Astrocyte (in vitro differentiated cells and primary cell): ENCODE measurements around the gene PCSK1. TPM values are rescaled to one million over a fixed set of nuclear protein-coding genes. Genes with fewer than 3 reads are reported as not detected.

Experiments
- DNase-seq: peaks from one replicate; pipeline ENCODE4 v3.0.0-alpha.2; 2010; ENCODE audit warnings: low read depth
- FAIRE-seq: peaks from 2 replicates; lab custom pipeline; 2011; peaks lifted over from hg19 to GRCh38; lab: Jason Lieb, UNC
- H2AFZ ChIP-seq: 2 replicates; pipeline ENCODE4 v1.6.0; 2012; ENCODE audit warnings: low read depth, low read length, inconsistent platforms
- H3K27ac ChIP-seq: 2 replicates; pipeline ENCODE4 v1.5.1; 2011; ENCODE audit warnings: low read depth, low read length, inconsistent platforms
- H3K27me3 ChIP-seq: 2 replicates; pipeline ENCODE4 v1.6.0; 2011; ENCODE audit warnings: low read length, inconsistent platforms; ENCODE audit not compliant: insufficient read depth
- H3K36me3 ChIP-seq: 2 replicates; pipeline ENCODE4 v1.5.1; 2011; ENCODE audit warnings: low read length, inconsistent platforms; ENCODE audit not compliant: insufficient read depth
- H3K4me1 ChIP-seq: 2 replicates; pipeline ENCODE4 v1.5.1; 2011; ENCODE audit warnings: low read length, inconsistent platforms; ENCODE audit not compliant: insufficient read depth
- H3K4me2 ChIP-seq: 2 replicates; pipeline ENCODE4 v1.6.0; 2012; ENCODE audit warnings: low read length, inconsistent platforms
- H3K4me3 ChIP-seq: 2 replicates; pipeline ENCODE4 v1.5.1; 2011; ENCODE audit warnings: low read depth, mild to moderate bottlenecking, low read length, inconsistent platforms; ENCODE audit not compliant: insufficient read depth
- H3K79me2 ChIP-seq: 2 replicates; pipeline ENCODE4 v1.6.0; 2012; ENCODE audit warnings: mild to moderate bottlenecking, low read length, inconsistent platforms; ENCODE audit not compliant: insufficient read depth
- H3K9ac ChIP-seq: 2 replicates; pipeline ENCODE4 v1.6.0; 2012; ENCODE audit warnings: mild to moderate bottlenecking, low read length, inconsistent platforms
- H3K9me3 ChIP-seq: 2 replicates; pipeline ENCODE4 v1.5.1; 2012; ENCODE audit warnings: low read depth, mild to moderate bottlenecking, low read length, inconsistent platforms; ENCODE audit not compliant: insufficient read depth
- H4K20me1 ChIP-seq: 2 replicates; pipeline ENCODE4 v1.6.0; 2012; ENCODE audit warnings: low read length, inconsistent platforms; ENCODE audit not compliant: insufficient read depth
- H3K27ac Mint-ChIP-seq: one replicate; pipeline ENCODE4 v1.8.0; 2021; ENCODE audit warnings: mild to moderate bottlenecking, mixed read lengths; ENCODE audit not compliant: unreplicated experiment
- H3K27me3 Mint-ChIP-seq: one replicate; pipeline ENCODE4 v1.8.0; 2021; ENCODE audit warnings: low read depth, mixed read lengths; ENCODE audit not compliant: unreplicated experiment
- H3K36me3 Mint-ChIP-seq: one replicate; pipeline ENCODE4 v1.8.0; 2021; ENCODE audit warnings: low read depth, mixed read lengths; ENCODE audit not compliant: unreplicated experiment
- H3K4me1 Mint-ChIP-seq: one replicate; pipeline ENCODE4 v1.8.0; 2021; ENCODE audit warnings: low read depth, mixed read lengths; ENCODE audit not compliant: unreplicated experiment
- H3K4me3 Mint-ChIP-seq: one replicate; pipeline ENCODE4 v1.8.0; 2021; ENCODE audit warnings: mild to moderate bottlenecking, moderate library complexity, mixed read lengths; ENCODE audit not compliant: unreplicated experiment
- H3K9me3 Mint-ChIP-seq: one replicate; pipeline ENCODE4 v1.8.0; 2021; ENCODE audit warnings: mild to moderate bottlenecking, mixed read lengths; ENCODE audit not compliant: unreplicated experiment
- CTCF ChIP-seq: IDR thresholded peaks from 2 replicates; pipeline ENCODE4 v1.5.1; 2011; ENCODE audit warnings: low read depth, mild to moderate bottlenecking, inconsistent platforms, low read length, moderate library complexity; ENCODE audit not compliant: insufficient read depth
- EZH2 ChIP-seq: IDR thresholded peaks from 2 replicates; pipeline ENCODE4 v1.6.1; 2012; ENCODE audit warnings: mild to moderate bottlenecking, low read length, inconsistent platforms; ENCODE audit not compliant: insufficient read depth
- total RNA-seq: library from RNA; stranded (reverse); gene quantifications from 2 replicates; pipeline ENCODE4 v1.2.1, GENCODE V29; 2021

Gene PCSK1
- total RNA-seq, 1 donor from 2014 or later: 0.18 TPM

GRCh38 chr5:96440185-96440538 is 7.1 kb upstream of the PCSK1 start:
- Mint-ChIP-seq H3K27me3 (peaks cover 20% of the 10 kb centered on the region), H3K36me3 (no peaks in the 10 kb centered on the region)
- no peaks in the 10 kb centered on the region for H3K36me3 ChIP-seq

DNA sequence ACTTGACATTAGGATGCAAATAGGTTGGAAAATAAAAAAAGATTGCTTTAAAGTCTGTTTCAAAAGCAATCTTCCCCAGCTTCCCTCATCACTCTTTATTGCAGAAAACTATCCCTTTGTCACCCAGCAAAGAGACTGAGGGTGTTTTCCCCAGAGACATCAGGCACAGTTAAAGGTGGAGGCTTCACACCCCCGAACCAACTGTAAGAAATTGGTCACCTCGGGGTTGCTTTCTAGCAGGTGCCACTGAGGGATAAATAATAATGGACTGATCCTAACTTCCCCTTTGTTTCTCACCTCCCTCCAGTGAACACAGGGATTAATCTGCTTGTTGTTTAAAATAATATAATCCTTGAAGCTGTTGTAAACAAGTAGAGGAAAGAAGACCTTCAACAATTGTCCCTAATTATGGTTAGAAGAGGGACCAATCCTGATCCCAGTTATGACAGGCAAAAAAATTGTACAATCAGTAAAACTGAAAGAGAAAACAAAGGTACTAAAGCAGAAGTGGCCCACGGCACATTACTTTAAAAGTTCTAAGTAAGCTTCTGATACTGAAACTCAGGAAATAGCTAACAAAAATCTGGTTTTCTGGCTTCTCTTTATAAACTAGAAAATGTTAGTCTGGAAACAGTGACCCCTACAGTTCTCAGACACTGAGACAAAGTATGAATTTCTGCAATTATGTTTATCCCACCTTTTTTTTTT is 6.6 kb upstream of the PCSK1 start:
- H3K9me3 ChIP-seq: no peaks in the 10 kb centered on the region
- H3K9ac ChIP-seq: no peak overlapping the region
- DNase-seq (no peak), FAIRE-seq (no peak)
- Mint-ChIP-seq H3K36me3 (no peaks in the 10 kb centered on the region), H3K27ac (no peak overlapping the region), H3K4me1 (no peaks in the 10 kb centered on the region), H3K9me3 (no peaks in the 10 kb centered on the region), H3K4me3 (no peak overlapping the region), H3K27me3 (peaks cover 25% of the 10 kb centered on the region)
- TF ChIP-seq EZH2 (no peak), CTCF (no peak)
- H3K27me3 ChIP-seq: peaks cover 25% of the 10 kb centered on the region
- no peak overlapping the region for H2AFZ ChIP-seq
- no peak overlapping the region for H3K4me3 ChIP-seq
- no peaks in the 10 kb centered on the region for H3K4me1 ChIP-seq
- H3K79me2 ChIP-seq: no peaks in the 10 kb centered on the region
- H3K36me3 ChIP-seq: no peaks in the 10 kb centered on the region
- H4K20me1 ChIP-seq: no peaks in the 10 kb centered on the region
- H3K4me2 ChIP-seq: no peak overlapping the region
- H3K27ac ChIP-seq: no peak overlapping the region

More at GRCh38 chr5:96440185-96440538, 7.1 kb upstream of the PCSK1 start:
- Mint-ChIP-seq H3K27ac (no peak overlapping the region), H3K4me3 (no peak overlapping the region), H3K4me1 (no peaks in the 10 kb centered on the region), H3K9me3 (no peaks in the 10 kb centered on the region)
- Histone ChIP-seq H3K27me3 (peaks cover 21% of the 10 kb centered on the region), H3K9me3 (no peaks in the 10 kb centered on the region), H3K9ac (no peak overlapping the region), H2AFZ (no peak overlapping the region), H4K20me1 (no peaks in the 10 kb centered on the region), H3K4me1 (no peaks in the 10 kb centered on the region), H3K79me2 (no peaks in the 10 kb centered on the region), H3K4me3 (no peak overlapping the region), H3K4me2 (no peak overlapping the region), H3K27ac (no peak overlapping the region)
- FAIRE-seq (no peak), DNase-seq (no peak)
- TF ChIP-seq EZH2: no peak
- no peak for TF ChIP-seq CTCF

DNA sequence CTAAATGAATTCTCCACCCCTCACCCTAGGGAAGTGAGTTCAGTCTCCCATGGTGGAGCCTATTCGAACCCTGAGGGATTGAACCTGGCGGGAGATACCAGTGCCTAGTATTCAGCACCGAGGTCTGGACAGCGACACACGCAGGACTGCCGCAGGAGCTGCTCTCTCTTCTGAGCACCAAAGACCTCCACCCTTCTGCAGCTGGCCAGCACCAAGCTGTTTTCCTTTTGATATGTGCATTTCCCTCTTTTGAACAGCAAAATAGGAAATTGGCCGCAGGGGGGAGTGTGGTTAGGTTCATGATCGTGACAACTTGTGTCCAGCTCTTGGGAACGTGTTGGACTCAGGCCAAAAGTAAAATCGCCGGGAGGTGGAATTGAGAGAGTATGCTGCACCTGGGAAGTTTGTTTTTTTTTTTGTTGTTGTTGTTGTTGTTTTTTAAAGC is 1.2 kb upstream of the PCSK1 start:
- no peaks in the 10 kb centered on the region for H3K36me3 Mint-ChIP-seq
- H3K79me2 ChIP-seq: no peaks in the 10 kb centered on the region
- H3K27ac ChIP-seq: no peak overlapping the region
- TF ChIP-seq EZH2: no peak
- no peak for TF ChIP-seq CTCF
- H3K9me3 Mint-ChIP-seq: no peaks in the 10 kb centered on the region
- H3K27me3 Mint-ChIP-seq: peaks cover 59% of the 10 kb centered on the region
- H3K27ac Mint-ChIP-seq: no peak overlapping the region
- H3K4me2 ChIP-seq: peak overlapping the region; percentile 61
- H3K4me3 Mint-ChIP-seq: no peak overlapping the region
- no peaks in the 10 kb centered on the region for H3K9me3 ChIP-seq
- H4K20me1 ChIP-seq: no peaks in the 10 kb centered on the region
- no peak overlapping the region for H3K9ac ChIP-seq
- H3K4me1 ChIP-seq: peaks cover 23% of the 10 kb centered on the region
- peaks cover 31% of the 10 kb centered on the region for H3K27me3 ChIP-seq
- FAIRE-seq (peak; percentile 93), DNase-seq (peak; percentile 70)
- no peak overlapping the region for H3K4me3 ChIP-seq
- H3K4me1 Mint-ChIP-seq: peaks cover 15% of the 10 kb centered on the region
- no peak overlapping the region for H2AFZ ChIP-seq
- no peaks in the 10 kb centered on the region for H3K36me3 ChIP-seq
